Panc1 (cell line): ENCODE results near the gene ENTPD6. TPM values are rescaled to one million over a fixed set of nuclear protein-coding genes. Genes with fewer than 3 reads are reported as not detected.
A peak's percentile ranks its signal among the peaks of the same experiment; 100 is the strongest.

Source experiments
- ATAC-seq: fragments of 200-7000 bp; cut with Tn5 transposase; 2 replicates; pipeline ENCODE4 v1.9.1; 2020; ENCODE audit warnings: mild to moderate bottlenecking, moderate library complexity
- BruUV-seq: library from RNA; stranded (reverse); fragments of 400-500 nt; replicated peaks from 2 replicates; lab custom pipeline; 2021; lab: Mats Ljungman, UMichigan
- CTCF ChIA-PET: fragments of 300-600 bp; sonication (Branson Sonifier 250); formaldehyde crosslinking; loops from one replicate; lab custom pipeline; 2022; ENCODE audit warnings: antibody characterized with exemption; lab: Charles Lee
- POLR2A ChIA-PET: fragments of 300-600 bp; sonication (Branson Sonifier 250); formaldehyde crosslinking; loops from one replicate; lab custom pipeline; 2022; ENCODE audit warnings: antibody characterized with exemption; lab: Charles Lee
- DNase-seq: peaks from one replicate; pipeline ENCODE4 v3.0.0-alpha.2; 2010; ENCODE audit warnings: low read depth, low spot score
- H3K27ac ChIP-seq: 2 replicates; pipeline ENCODE4 v1.5.1; 2011; ENCODE audit warnings: mild to moderate bottlenecking, low read length, inconsistent platforms
- H3K27me3 ChIP-seq: fragments of 200-500 bp; sonication (Bioruptor generic); 2 replicates; pipeline ENCODE4 v1.6.0; 2014; ENCODE audit warnings: low read length, inconsistent platforms; ENCODE audit not compliant: control insufficient read depth, insufficient read depth
- H3K36me3 ChIP-seq: fragments of 200-500 bp; sonication (Bioruptor generic); 2 replicates; pipeline ENCODE4 v1.5.1; 2014; ENCODE audit warnings: inconsistent platforms, mild to moderate bottlenecking, low read length, moderate library complexity; ENCODE audit not compliant: control insufficient read depth, insufficient read depth
- H3K4me1 ChIP-seq: 2 replicates; pipeline ENCODE4 v1.5.1; 2011; ENCODE audit warnings: inconsistent platforms, mild to moderate bottlenecking, low read length, moderate library complexity; ENCODE audit not compliant: control insufficient read depth, insufficient read depth
- H3K4me3 ChIP-seq, 2 experiments: 2 replicates each; pipeline ENCODE4 v1.5.1; 2011 to 2012; ENCODE audit warnings: low read depth in 2 of 2, low read length in 2 of 2, mild to moderate bottlenecking in 2 of 2, inconsistent platforms in 1 of 2, moderate library complexity in 1 of 2
- H3K9me3 ChIP-seq: fragments of 200-500 bp; sonication (Bioruptor generic); 2 replicates; pipeline ENCODE4 v1.5.1; 2014; ENCODE audit warnings: low read depth, mild to moderate bottlenecking, inconsistent platforms, low read length, moderate library complexity; ENCODE audit not compliant: control insufficient read depth, insufficient read depth
- CTCF ChIP-seq: fragments of 450-650 bp; IDR thresholded peaks from 2 replicates; pipeline ENCODE4 v1.5.1; 2017; ENCODE audit warnings: mild to moderate bottlenecking
- POLR2AphosphoS5 ChIP-seq: IDR thresholded peaks from 2 replicates; pipeline ENCODE4 v1.6.1; 2012; ENCODE audit warnings: mild to moderate bottlenecking, low read depth, low read length, moderate library complexity
- REST ChIP-seq, 2 experiments: IDR thresholded peaks; 2 replicates each; pipeline ENCODE4 v1.6.1; 2011 to 2012; ENCODE audit warnings: low read depth in 2 of 2, control low read depth in 1 of 2, low read length in 1 of 2, mild to moderate bottlenecking in 1 of 2, moderate library complexity in 1 of 2; ENCODE audit not compliant: insufficient read depth in 1 of 2
- SIN3A ChIP-seq: IDR thresholded peaks from 2 replicates; pipeline ENCODE4 v1.6.1; 2012; ENCODE audit warnings: low read depth, mild to moderate bottlenecking, low read length, moderate library complexity, borderline replicate concordance; ENCODE audit not compliant: insufficient read depth
- TCF7L2 ChIP-seq: IDR thresholded peaks from 2 replicates; pipeline ENCODE4 v1.6.1; 2011; ENCODE audit warnings: mild to moderate bottlenecking, low read depth, low read length, inconsistent platforms
- in situ Hi-C: cut with HindIII; loops from 2 replicates; pipeline ENCODE4 v1.10.0; 2016; ENCODE audit warnings: low sequenced_read_pairs, low pct_unique_long_range_greater_than_20kb
- intact Hi-C: fragments of 100-400 bp; cut with micrococcal nuclease; formaldehyde crosslinking; loops from one replicate; pipeline ENCODE4 v1.10.0; 2022; ENCODE audit not compliant: unreplicated experiment
- total RNA-seq: library from RNA; stranded (reverse); gene quantifications from one replicate; pipeline ENCODE4 v1.2.1, GENCODE V29; 2021; ENCODE audit not compliant: unreplicated experiment

The ENTPD6 gene
- total RNA-seq, 1 experiment from 2014 or later, result 108 TPM

- no peaks in the 10 kb centered on the region for H3K27me3 ChIP-seq
- H3K36me3 ChIP-seq, result peaks cover 29% of the 10 kb centered on the region
- no peak overlapping the region for H3K4me3 ChIP-seq
- no peak for ATAC-seq
- H3K27ac ChIP-seq, result no peak overlapping the region
- intact Hi-C loops, result no loop called here
- POLR2A ChIA-PET, result no interaction called here
- H3K4me1 ChIP-seq, result peaks cover 7% of the 10 kb centered on the region; the same call in 1 of the 2 replicates
- no peak for DNase-seq
- CTCF ChIA-PET, result no interaction called here
- no TSS peak for BruUV-seq
- H3K9me3 ChIP-seq, result no peaks in the 10 kb centered on the region
- no peak for TF ChIP-seq TCF7L2
- no peak for TF ChIP-seq REST (IDR thresholded peaks at IDR 0.05; ENCODE audit: insufficient read depth in 1 of 2, low read depth in 2 of 2, low read length in 1 of 2)
- TF ChIP-seq SIN3A, result no peak
- TF ChIP-seq POLR2AphosphoS5, result no peak
- TF ChIP-seq CTCF, result no peak
- in situ Hi-C loops, result no loop called here
Observed at GRCh38 chr20:25274891-25275812, 79.6 kb downstream of the ENTPD6 start.

- H3K27me3 ChIP-seq, result no peaks in the 10 kb centered on the region
- ATAC-seq, result no peak
- ChIA-PET CTCF (no interaction called here), POLR2A (no interaction called here)
- TSS peak; percentile 71 for BruUV-seq
- H3K9me3 ChIP-seq, result no peaks in the 10 kb centered on the region
- DNase-seq, result no peak
- H3K4me1 ChIP-seq, result peaks cover 7% of the 10 kb centered on the region; the same call in 1 of the 2 replicates
- TF ChIP-seq TCF7L2, result no peak
- no peak for TF ChIP-seq POLR2AphosphoS5
- no peak for TF ChIP-seq SIN3A
- no peak for TF ChIP-seq REST (IDR thresholded peaks at IDR 0.05; ENCODE audit: insufficient read depth in 1 of 2, low read depth in 2 of 2, low read length in 1 of 2)
- TF ChIP-seq CTCF, result no peak
- no peak overlapping the region for H3K4me3 ChIP-seq
- no peak overlapping the region for H3K27ac ChIP-seq
- H3K36me3 ChIP-seq, result peaks cover 32% of the 10 kb centered on the region
- intact Hi-C loops, result no loop called here
- in situ Hi-C loops, result no loop called here
Observed at GRCh38 chr20:25275813-25276532, 80.5 kb downstream of the ENTPD6 start.
